ENCODE data around the gene STK40. TPM values are rescaled to one million over a fixed set of nuclear protein-coding genes. Genes with fewer than 3 reads are reported as not detected.

Gene STK40
- total and polyA plus RNA-seq, 9 of the 15 experiments (the other 6 are each of a cell fraction or from before 2014, with no cell fraction given): 0.69 to 94.3 (median 39.1) TPM

DNA sequence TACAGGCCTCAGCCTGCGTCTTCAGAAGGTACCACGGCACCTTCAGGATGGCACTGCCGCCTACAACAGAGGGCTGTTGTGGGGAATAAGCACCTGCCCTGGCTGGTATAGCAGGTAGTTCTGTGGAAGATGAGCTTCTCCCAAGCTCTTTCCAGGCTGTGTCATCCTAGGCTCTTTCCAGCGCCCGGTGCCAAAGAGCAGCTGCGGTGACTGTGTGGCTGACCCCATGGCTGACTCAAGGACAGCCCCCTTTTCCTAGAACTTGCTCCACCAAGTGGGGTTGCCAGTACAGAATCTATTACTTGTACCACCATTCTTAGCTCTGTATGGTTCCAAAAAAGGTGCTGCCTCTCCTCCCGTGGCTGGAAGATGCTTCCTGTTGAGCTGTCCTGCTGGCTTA lies 40.4 kb downstream of the STK40 start:
- intact Hi-C loops (cut with micrococcal nuclease): no loop called here
- Histone ChIP-seq H3K9ac (ENCODE audit: insufficient read depth in 1 of 2, low read depth in 2 of 2, low read length in 2 of 2) (no peak overlapping the region), H3K79me2 (ENCODE audit: control insufficient read depth, insufficient read depth, low read length) (no peaks in the 10 kb centered on the region), H3K27ac (ENCODE audit: extremely low read depth, low read depth, low read length) (no peak overlapping the region), H3K9me1 (ENCODE audit: control insufficient read depth, insufficient read depth, low read length) (peaks cover 5% of the 10 kb centered on the region), H4K20me1 (replicated peaks; ENCODE audit: control insufficient read depth, insufficient read depth, low read length) (peaks cover 13% of the 10 kb centered on the region; the same call in 1 of the 2 replicates), H3K4me2 (ENCODE audit: insufficient read depth, low read length) (no peak overlapping the region), H3K36me3 (ENCODE audit: control insufficient read depth, insufficient read depth, low read length) (peaks cover 92% of the 10 kb centered on the region; the same call in 2 of the 3 replicates), H3K9me3 (replicated peaks; ENCODE audit: control insufficient read depth, insufficient read depth, low read depth, low read length) (no peaks in the 10 kb centered on the region), H3K27me3 (ENCODE audit: control insufficient read depth in 2 of 2, insufficient read depth in 2 of 2, low read length in 2 of 2) (no peaks in the 10 kb centered on the region), H3K4me3 (no peak overlapping the region), H2AFZ (ENCODE audit: low read depth, low read length) (no peak overlapping the region), H3K4me1 (replicated peaks in 1 of 2; ENCODE audit: control insufficient read depth in 2 of 2, insufficient read depth in 2 of 2, low read length in 2 of 2) (peaks cover 5 to 37% of the 10 kb centered on the region in 2 experiments; a peak in 4 of 5 replicates)
- TF ChIP-seq MYBL2 (IDR thresholded peaks at IDR 0.05; ENCODE audit: low read depth): no peak
- TF ChIP-seq MYBL2 (CRISPR knock-in tag; IDR thresholded peaks at IDR 0.05; ENCODE audit: borderline replicate concordance): 0 out of 2 replicates have a peak, but pooled peaks have one; percentile 44
- TF ChIP-seq NR4A1 (CRISPR knock-in tag; IDR thresholded peaks at IDR 0.05): no peak
- no peak for TF ChIP-seq NR4A1 (tag; IDR thresholded peaks at IDR 0.05)
- in situ Hi-C loops (cut with MboI): loop anchor here (5.0 kb wide), 1 partner anchor 77 kb away; no protein-coding TSS in a partner anchor
- POLR2A ChIA-PET: interaction anchor here (0.6 to 1.2 kb wide), 5 partner anchors 11 to 172 kb away, joined by 3 to 5 read pairs (median 4); no protein-coding TSS in a partner anchor
- 91% methylated on average over 7 of the region's 7 CpGs for WGBS (ENCODE audit: insufficient coverage, low coverage, missing lambda C conversion rate)
- FAIRE-seq: no peak
- BruUV-seq (replicated peaks): no TSS peak
- no peak for DNase-seq (ENCODE audit: extremely low read depth in 1 of 4, low spot score in 3 of 4)
- CTCF ChIA-PET (ENCODE audit: low intra/inter-chr PET ratio): interaction anchor here (1.1 kb wide), 1 partner anchor 76 kb away, joined by 3 read pairs; no protein-coding TSS in a partner anchor
- no peak for ATAC-seq

- DNase-seq (ENCODE audit: extremely low read depth in 1 of 4, low spot score in 3 of 4): no peak
- no peak for FAIRE-seq
- Histone ChIP-seq H3K4me1 (replicated peaks in 1 of 2; ENCODE audit: control insufficient read depth in 2 of 2, insufficient read depth in 2 of 2, low read length in 2 of 2) (peaks cover 5 to 41% of the 10 kb centered on the region in 2 experiments; a peak in 4 of 5 replicates), H2AFZ (ENCODE audit: low read depth, low read length) (no peak overlapping the region), H4K20me1 (replicated peaks; ENCODE audit: control insufficient read depth, insufficient read depth, low read length) (peaks cover 13% of the 10 kb centered on the region; the same call in 1 of the 2 replicates), H3K4me2 (ENCODE audit: insufficient read depth, low read length) (no peak overlapping the region), H3K36me3 (ENCODE audit: control insufficient read depth, insufficient read depth, low read length) (peaks cover 94% of the 10 kb centered on the region; the same call in 2 of the 3 replicates), H3K27me3 (ENCODE audit: control insufficient read depth in 2 of 2, insufficient read depth in 2 of 2, low read length in 2 of 2) (no peaks in the 10 kb centered on the region), H3K9ac (ENCODE audit: insufficient read depth in 1 of 2, low read depth in 2 of 2, low read length in 2 of 2) (peak overlapping the region in 1 of 2 experiments; percentile 26; a peak in 1 of 4 replicates), H3K79me2 (ENCODE audit: control insufficient read depth, insufficient read depth, low read length) (no peaks in the 10 kb centered on the region), H3K9me1 (ENCODE audit: control insufficient read depth, insufficient read depth, low read length) (peaks cover 5% of the 10 kb centered on the region), H3K27ac (ENCODE audit: extremely low read depth, low read depth, low read length) (no peak overlapping the region), H3K9me3 (replicated peaks; ENCODE audit: control insufficient read depth, insufficient read depth, low read depth, low read length) (no peaks in the 10 kb centered on the region), H3K4me3 (no peak overlapping the region)
- BruUV-seq (replicated peaks): no TSS peak
- peak; percentile 62 for TF ChIP-seq POLR2G (IDR thresholded peaks at IDR 0.05; ENCODE audit: low read depth, low read length)
- TF ChIP-seq RBM22 (IDR thresholded peaks at IDR 0.05; ENCODE audit: low read depth, low read length, poor library complexity, severe bottlenecking): peak; percentile 12
- TF ChIP-seq ZNF23 (CRISPR knock-in tag; IDR thresholded peaks at IDR 0.05): no peak
- 94% methylated on average over 8 of the region's 8 CpGs for WGBS (ENCODE audit: insufficient coverage, low coverage, missing lambda C conversion rate)
- CTCF ChIA-PET (ENCODE audit: low intra/inter-chr PET ratio): interaction anchor here (1.1 kb wide), 1 partner anchor 77 kb away, joined by 3 read pairs; no protein-coding TSS in a partner anchor
- POLR2A ChIA-PET: interaction anchor here (1.1 kb wide), 1 partner anchor 18 kb away, joined by 4 read pairs; no protein-coding TSS in a partner anchor
- in situ Hi-C loops (cut with MboI) (no loop called here), intact Hi-C loops (cut with micrococcal nuclease) (no loop called here)
- ATAC-seq: no peak
Measured at GRCh38 chr1:36344395-36344680, 41.4 kb downstream of the STK40 start.
